DND-41 (cell line): ENCODE measurements around the gene AGTR1.

ENCODE experiments used
- CTCF ChIP-seq: IDR thresholded peaks from 2 replicates; pipeline ENCODE4 v1.5.1; 2012; ENCODE audit warnings: borderline replicate concordance, low read length, moderate library complexity, mild to moderate bottlenecking; ENCODE audit not compliant: poor library complexity, severe bottlenecking; ENCODE audit errors: extremely low read depth
- EZH2 ChIP-seq: IDR thresholded peaks from 3 replicates; pipeline ENCODE4 v1.6.1; 2012; ENCODE audit warnings: borderline replicate concordance, low read depth, mild to moderate bottlenecking, moderate library complexity, low read length, inconsistent platforms; ENCODE audit not compliant: severe bottlenecking

- TF ChIP-seq CTCF, result no peak
- TF ChIP-seq EZH2, result no peak
These were observed 13.0 kb downstream of the AGTR1 start for GRCh38 chr3:148710665-148711064.
